ENCODE results near the gene SPIRE2. TPM values are rescaled to one million over a fixed set of nuclear protein-coding genes. Genes with fewer than 3 reads are reported as not detected.
A peak's percentile ranks its signal among the peaks of the same experiment; 100 is the strongest.
"Not testable (repeated sequence)": the region's sequence is repeated elsewhere in the genome, so short reads cannot be mapped to it uniquely, and the experiment has no call there.

SPIRE2 gene
- total RNA-seq, 2 experiments from 2014 or later = 0.14 to 0.52 TPM

- H3K4me3 Mint-ChIP-seq = no peak overlapping the region
- peaks cover 23% of the 10 kb centered on the region for H3K4me1 Mint-ChIP-seq
- DNase-seq = no peak
Measured at GRCh38 chr16:89861648-89862047, 33.4 kb downstream of the SPIRE2 start.

GRCh38 chr16:89862732-89863131 lies 34.5 kb downstream of the SPIRE2 start:
- Mint-ChIP-seq H3K9me3 (peaks cover 3% of the 10 kb centered on the region), H3K27me3 (no peaks in the 10 kb centered on the region), H3K4me3 (peak overlapping the region; percentile 59), H3K4me1 (peaks cover 23% of the 10 kb centered on the region), H3K36me3 (peaks cover 7% of the 10 kb centered on the region), H3K27ac (no peak overlapping the region)
- no peak for DNase-seq

More at GRCh38 chr16:89861648-89862047, 33.4 kb downstream of the SPIRE2 start:
- Mint-ChIP-seq H3K9me3 (no peaks in the 10 kb centered on the region), H3K27ac (no peak overlapping the region), H3K27me3 (no peaks in the 10 kb centered on the region), H3K36me3 (peaks cover 1% of the 10 kb centered on the region)

- peak; percentile 30 for DNase-seq
- H3K4me3 Mint-ChIP-seq = peak overlapping the region; percentile 15
- peaks cover 12% of the 10 kb centered on the region for H3K36me3 Mint-ChIP-seq
- H3K4me1 Mint-ChIP-seq = peaks cover 23% of the 10 kb centered on the region
- H3K27me3 Mint-ChIP-seq = no peaks in the 10 kb centered on the region
- H3K9me3 Mint-ChIP-seq = peaks cover 7% of the 10 kb centered on the region
- H3K27ac Mint-ChIP-seq = peak overlapping the region; percentile 36
Measured at GRCh38 chr16:89863741-89864526, 35.7 kb downstream of the SPIRE2 start.

GRCh38 chr16:89864527-89864820 lies 36.2 kb downstream of the SPIRE2 start:
- H3K36me3 Mint-ChIP-seq = peaks cover 14% of the 10 kb centered on the region

GRCh38 chr16:89867918-89868317 lies 39.6 kb downstream of the SPIRE2 start:
- H3K9me3 Mint-ChIP-seq = peaks cover 7% of the 10 kb centered on the region
- no peaks in the 10 kb centered on the region for H3K27me3 Mint-ChIP-seq
- peaks cover 16% of the 10 kb centered on the region for H3K36me3 Mint-ChIP-seq
- no peak overlapping the region for H3K4me3 Mint-ChIP-seq
- H3K4me1 Mint-ChIP-seq = peaks cover 24% of the 10 kb centered on the region
- DNase-seq = no peak
- no peak overlapping the region for H3K27ac Mint-ChIP-seq

More at GRCh38 chr16:89864527-89864820, 36.2 kb downstream of the SPIRE2 start:
- Mint-ChIP-seq H3K9me3 (peaks cover 7% of the 10 kb centered on the region), H3K4me1 (peaks cover 23% of the 10 kb centered on the region), H3K4me3 (no peak overlapping the region), H3K27me3 (no peaks in the 10 kb centered on the region), H3K27ac (no peak overlapping the region)
- DNase-seq = no peak

GRCh38 chr16:89869911-89870310 lies 41.6 kb downstream of the SPIRE2 start:
- H3K4me1 Mint-ChIP-seq = peaks cover 13% of the 10 kb centered on the region
- H3K27me3 Mint-ChIP-seq = no peaks in the 10 kb centered on the region
- peaks cover 7% of the 10 kb centered on the region for H3K9me3 Mint-ChIP-seq
- peaks cover 23% of the 10 kb centered on the region for H3K36me3 Mint-ChIP-seq
- no peak overlapping the region for H3K4me3 Mint-ChIP-seq
- DNase-seq = no peak
- no peak overlapping the region for H3K27ac Mint-ChIP-seq

GRCh38 chr16:89870440-89870839 lies 42.2 kb downstream of the SPIRE2 start:
- no peaks in the 10 kb centered on the region for H3K27me3 Mint-ChIP-seq
- no peak overlapping the region for H3K4me3 Mint-ChIP-seq
- H3K4me1 Mint-ChIP-seq = peaks cover 17% of the 10 kb centered on the region
- H3K36me3 Mint-ChIP-seq = peaks cover 28% of the 10 kb centered on the region
- peaks cover 10% of the 10 kb centered on the region for H3K9me3 Mint-ChIP-seq
- no peak overlapping the region for H3K27ac Mint-ChIP-seq
- no peak for DNase-seq

GRCh38 chr16:89871895-89872294 lies 43.6 kb downstream of the SPIRE2 start:
- Mint-ChIP-seq H3K4me3 (peak overlapping the region; percentile 92), H3K9me3 (peaks cover 10% of the 10 kb centered on the region), H3K27me3 (no peaks in the 10 kb centered on the region), H3K36me3 (peaks cover 31% of the 10 kb centered on the region), H3K4me1 (peaks cover 17% of the 10 kb centered on the region), H3K27ac (no peak overlapping the region)
- DNase-seq = no peak

- peak; percentile 84 for DNase-seq
- H3K27me3 Mint-ChIP-seq = no peaks in the 10 kb centered on the region
- peaks cover 25% of the 10 kb centered on the region for H3K36me3 Mint-ChIP-seq
- H3K9me3 Mint-ChIP-seq = peaks cover 3% of the 10 kb centered on the region
- H3K4me1 Mint-ChIP-seq = peaks cover 17% of the 10 kb centered on the region
- peak within 1 kb of the TSS; percentile 97 for H3K27ac Mint-ChIP-seq
- peak within 1 kb of the TSS; percentile 92 for H3K4me3 Mint-ChIP-seq
Measured at GRCh38 chr16:89873109-89873971, 45.1 kb downstream of the SPIRE2 start, which contains the start of gene TCF25. Gene TCF25, plus strand, starts transcription at chr16:89873592. Its CDS starts 76 bp downstream, at chr16:89873668.

- H3K27me3 Mint-ChIP-seq = no peaks in the 10 kb centered on the region
Measured at GRCh38 chr16:89873972-89874689, 45.9 kb downstream of the SPIRE2 start.

GRCh38 chr16:89879123-89879522 lies 50.8 kb downstream of the SPIRE2 start:
- H3K36me3 Mint-ChIP-seq = peaks cover 36% of the 10 kb centered on the region
- H3K4me3 Mint-ChIP-seq, DNase-seq, H3K27ac Mint-ChIP-seq, H3K27me3 Mint-ChIP-seq, H3K9me3 Mint-ChIP-seq: not testable (repeated sequence)
- peaks cover 11% of the 10 kb centered on the region for H3K4me1 Mint-ChIP-seq

More at GRCh38 chr16:89873972-89874689, 45.9 kb downstream of the SPIRE2 start:
- DNase-seq = peak; percentile 95
- Mint-ChIP-seq H3K9me3 (peaks cover 3% of the 10 kb centered on the region), H3K36me3 (peaks cover 28% of the 10 kb centered on the region), H3K4me1 (peaks cover 19% of the 10 kb centered on the region), H3K27ac (peak overlapping the region; percentile 97), H3K4me3 (peak overlapping the region; percentile 92)

GRCh38 chr16:89880477-89881367 lies 52.4 kb downstream of the SPIRE2 start:
- H3K9me3 Mint-ChIP-seq = no peaks in the 10 kb centered on the region
- peaks cover 30% of the 10 kb centered on the region for H3K36me3 Mint-ChIP-seq
- no peaks in the 10 kb centered on the region for H3K27me3 Mint-ChIP-seq
- DNase-seq = no peak
- no peak overlapping the region for H3K27ac Mint-ChIP-seq
- H3K4me1 Mint-ChIP-seq = peaks cover 2% of the 10 kb centered on the region
- no peak overlapping the region for H3K4me3 Mint-ChIP-seq

- Mint-ChIP-seq H3K4me3 (no peak overlapping the region), H3K4me1 (peaks cover 2% of the 10 kb centered on the region), H3K27me3 (no peaks in the 10 kb centered on the region), H3K36me3 (peaks cover 26% of the 10 kb centered on the region), H3K27ac (no peak overlapping the region), H3K9me3 (no peaks in the 10 kb centered on the region)
- DNase-seq = no peak
Measured at GRCh38 chr16:89881368-89881730, 53.1 kb downstream of the SPIRE2 start.

All from activated naive CD8-positive, alpha-beta T cell treated with anti-CD3 and anti-CD28 coated beads for 36 hours (primary cell).